Thymus (tissue), 11 donors: Measurements from ENCODE around the gene SP2. TPM values are rescaled to one million over a fixed set of nuclear protein-coding genes. Genes with fewer than 3 reads are reported as not detected.
A peak's percentile ranks its signal among the peaks of the same experiment; 100 is the strongest.

Experiments used
- DNase-seq, 9 donors: peaks; one replicate each; pipeline ENCODE4 v3.0.0-alpha.2; 2013; ENCODE audit warnings: low spot score in 9 of 9, low read depth in 6 of 9, missing footprints in 1 of 9
- H3K27ac ChIP-seq, 2 donors: one replicate each; pipeline ENCODE4 v1.5.1; 2013; ENCODE audit warnings: control low read depth in 1 of 2, low read depth in 1 of 2, low read length in 1 of 2, mild to moderate bottlenecking in 1 of 2, moderate library complexity in 1 of 2
- H3K27me3 ChIP-seq, 2 donors: one replicate each; pipeline ENCODE4 v1.5.1; 2013; ENCODE audit warnings: low read length in 1 of 2; ENCODE audit not compliant: control insufficient read depth in 2 of 2, insufficient read depth in 1 of 2
- H3K36me3 ChIP-seq, 2 donors: one replicate each; pipeline ENCODE4 v1.5.1; 2013; ENCODE audit warnings: low read length in 1 of 2, mild to moderate bottlenecking in 1 of 2, moderate library complexity in 1 of 2; ENCODE audit not compliant: control insufficient read depth in 2 of 2, insufficient read depth in 2 of 2
- H3K4me1 ChIP-seq, 2 donors: one replicate each; pipeline ENCODE4 v1.5.1; 2013; ENCODE audit warnings: low read length in 2 of 2; ENCODE audit not compliant: control insufficient read depth in 2 of 2, insufficient read depth in 2 of 2
- H3K4me3 ChIP-seq, 2 donors: one replicate each; pipeline ENCODE4 v1.5.1; 2013; ENCODE audit warnings: low read length in 2 of 2, control low read depth in 1 of 2, mild to moderate bottlenecking in 1 of 2
- H3K9me3 ChIP-seq, 2 donors: one replicate each; pipeline ENCODE4 v1.5.1; 2013; ENCODE audit warnings: low read length in 1 of 2, mild to moderate bottlenecking in 1 of 2; ENCODE audit not compliant: control insufficient read depth in 2 of 2, insufficient read depth in 1 of 2
- WGBS: extraction: QIAGEN DNeasy Blood & Tissue Kit; methylation state at CpG from one replicate; pipeline ENCODE4 v1.1.7; 2013; 5-methylcytosine and 5-hydroxymethylcytosine counted together
- polyA plus RNA-seq: library from polyadenylated mRNA; stranded (reverse); fragments of 200-250 nt; gene quantifications from one replicate; pipeline ENCODE4 v1.2.3, GENCODE V29; 2013
- total RNA-seq: library from RNA; stranded (reverse); fragments of 120-200 nt; gene quantifications from one replicate; pipeline ENCODE4 v1.2.4, GENCODE V29; 2013
- donor health status: healthy.

Gene SP2
- total and polyA plus RNA-seq, 2 donors = 1.3 to 10.6 TPM

- peaks cover 20 to 32% of the 10 kb centered on the region in 2 donors for H3K4me1 ChIP-seq
- DNase-seq = peak in 1 of 9 donors; percentile 30
- H3K9me3 ChIP-seq = no peaks in the 10 kb centered on the region
- H3K36me3 ChIP-seq = peaks cover 3 to 23% of the 10 kb centered on the region in 2 donors
- WGBS = 4% methylated on average over 22 of the region's 22 CpGs
- peak overlapping the region; percentile 61 to 98 for H3K27ac ChIP-seq
- H3K27me3 ChIP-seq = no peaks in the 10 kb centered on the region
- H3K4me3 ChIP-seq = peak overlapping the region; percentile 74 to 96
Observed at GRCh38 chr17:47896672-47897490, 845 bp downstream of the SP2 start.

GRCh38 chr17:47897561-47897960, 1.5 kb downstream of the SP2 start:
- H3K4me3 ChIP-seq = peak overlapping the region in 1 of 2 donors; percentile 96
- H3K27me3 ChIP-seq = no peaks in the 10 kb centered on the region
- DNase-seq = no peak
- no peaks in the 10 kb centered on the region for H3K9me3 ChIP-seq
- 93% methylated on average over 5 of the region's 5 CpGs for WGBS
- H3K4me1 ChIP-seq = peaks cover 20 to 32% of the 10 kb centered on the region in 2 donors
- H3K36me3 ChIP-seq = peaks cover 3 to 27% of the 10 kb centered on the region in 2 donors
- H3K27ac ChIP-seq = no peak overlapping the region

GRCh38 chr17:47898241-47898640, 2.2 kb downstream of the SP2 start:
- Histone ChIP-seq H3K36me3 (peaks cover 3 to 31% of the 10 kb centered on the region in 2 donors), H3K27me3 (no peaks in the 10 kb centered on the region), H3K4me3 (no peak overlapping the region), H3K27ac (no peak overlapping the region), H3K9me3 (no peaks in the 10 kb centered on the region), H3K4me1 (peaks cover 20 to 32% of the 10 kb centered on the region in 2 donors)
- no peak for DNase-seq

DNA sequence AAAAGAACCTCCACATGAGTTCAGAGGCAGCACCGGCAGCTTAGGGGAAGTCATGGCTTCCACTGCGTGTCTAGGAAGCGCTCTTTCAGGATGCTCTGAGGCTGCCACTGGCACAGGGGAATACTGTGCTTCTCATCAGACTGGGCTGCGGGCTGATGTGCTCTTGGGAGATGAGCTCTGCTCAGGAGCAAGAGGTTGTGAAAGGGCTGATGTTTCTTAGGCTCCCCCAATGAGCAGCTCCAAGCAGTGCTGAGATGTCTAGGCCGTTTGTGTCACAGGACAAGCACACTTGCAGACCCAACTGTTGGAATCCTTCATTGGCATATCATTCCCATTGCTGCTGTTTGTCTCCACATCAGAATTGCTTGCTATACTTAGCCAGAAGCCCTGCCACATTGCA, 3.6 kb downstream of the SP2 start:
- WGBS = 93% methylated on average over 5 of the region's 5 CpGs
- Histone ChIP-seq H3K9me3 (no peaks in the 10 kb centered on the region), H3K27ac (peak overlapping the region; percentile 77 to 84), H3K4me3 (no peak overlapping the region), H3K36me3 (peaks cover 3 to 32% of the 10 kb centered on the region in 2 donors), H3K27me3 (no peaks in the 10 kb centered on the region), H3K4me1 (peaks cover 20 to 32% of the 10 kb centered on the region in 2 donors)
- no peak for DNase-seq

- H3K4me3 ChIP-seq = no peak overlapping the region
- DNase-seq = no peak
- H3K27ac ChIP-seq = no peak overlapping the region
- peaks cover 6 to 38% of the 10 kb centered on the region in 2 donors for H3K36me3 ChIP-seq
- H3K9me3 ChIP-seq = no peaks in the 10 kb centered on the region
- peaks cover 20 to 29% of the 10 kb centered on the region in 2 donors for H3K4me1 ChIP-seq
- H3K27me3 ChIP-seq = no peaks in the 10 kb centered on the region
- 97% methylated on average over 7 of the region's 7 CpGs for whole genome bisulfite sequencing
Observed at GRCh38 chr17:47901423-47901822, 5.4 kb downstream of the SP2 start.

GRCh38 chr17:47902039-47902744, 6.2 kb downstream of the SP2 start:
- Histone ChIP-seq H3K27me3 (no peaks in the 10 kb centered on the region), H3K4me3 (no peak overlapping the region), H3K4me1 (peaks cover 15 to 23% of the 10 kb centered on the region in 2 donors), H3K9me3 (no peaks in the 10 kb centered on the region), H3K36me3 (peaks cover 6 to 42% of the 10 kb centered on the region in 2 donors), H3K27ac (no peak overlapping the region)
- WGBS = over 99% methylated on average over 4 of the region's 4 CpGs
- DNase-seq = no peak

- no peaks in the 10 kb centered on the region for H3K9me3 ChIP-seq
- 94% methylated on average over 8 of the region's 8 CpGs for WGBS
- H3K36me3 ChIP-seq = peaks cover 6 to 42% of the 10 kb centered on the region in 2 donors
- no peak for DNase-seq
- H3K27ac ChIP-seq = peak overlapping the region in 1 of 2 donors; percentile 43
- no peaks in the 10 kb centered on the region for H3K27me3 ChIP-seq
- peaks cover 0 to 7% of the 10 kb centered on the region in 2 donors for H3K4me1 ChIP-seq
- no peak overlapping the region for H3K4me3 ChIP-seq
Observed at GRCh38 chr17:47905221-47905733, 9.2 kb downstream of the SP2 start.

GRCh38 chr17:47906443-47906842, 10.4 kb downstream of the SP2 start:
- peaks cover 0 to 6% of the 10 kb centered on the region in 2 donors for H3K4me1 ChIP-seq
- H3K4me3 ChIP-seq = no peak overlapping the region
- H3K36me3 ChIP-seq = peaks cover 7 to 36% of the 10 kb centered on the region in 2 donors

More at GRCh38 chr17:47906443-47906842, 10.4 kb downstream of the SP2 start:
- no peak for DNase-seq
- H3K9me3 ChIP-seq = no peaks in the 10 kb centered on the region
- H3K27ac ChIP-seq = no peak overlapping the region
- WGBS = 100% methylated on average over 3 of the region's 3 CpGs
- no peaks in the 10 kb centered on the region for H3K27me3 ChIP-seq
